RWPE2 (cell line): ENCODE data around the gene SERAC1.

Source experiments
- ATAC-seq: fragments of 200-7000 bp; cut with Tn5 transposase; 3 replicates; pipeline ENCODE4 v1.9.1; 2021; ENCODE audit warnings: low read depth
- DNase-seq: peaks from one replicate; pipeline ENCODE4 v3.0.0-alpha.2; 2020; ENCODE audit warnings: low spot score
- H3K27ac ChIP-seq: fragments of 450-650 bp; 2 replicates; pipeline ENCODE4 v1.5.1; 2017; ENCODE audit warnings: mild to moderate bottlenecking; ENCODE audit not compliant: poor library complexity, severe bottlenecking
- H3K27me3 ChIP-seq: fragments of 250-450 bp; sonication (Bioruptor Pico); 2 replicates; pipeline ENCODE4 v1.5.1; 2021; ENCODE audit warnings: mild to moderate bottlenecking, moderate library complexity; ENCODE audit not compliant: insufficient read depth, poor library complexity, severe bottlenecking
- H3K36me3 ChIP-seq: fragments of 250-450 bp; sonication (Bioruptor Pico); 2 replicates; pipeline ENCODE4 v1.5.1; 2020; ENCODE audit warnings: low read depth, mild to moderate bottlenecking, moderate library complexity
- H3K4me1 ChIP-seq: fragments of 250-450 bp; sonication (Bioruptor Pico); 2 replicates; pipeline ENCODE4 v1.5.1; 2021; ENCODE audit warnings: mild to moderate bottlenecking, moderate library complexity; ENCODE audit not compliant: insufficient read depth, poor library complexity, severe bottlenecking
- H3K4me3 ChIP-seq: fragments of 250-450 bp; sonication (Bioruptor Pico); 2 replicates; pipeline ENCODE4 v1.5.1; 2021; ENCODE audit warnings: mild to moderate bottlenecking, moderate library complexity; ENCODE audit not compliant: severe bottlenecking
- H3K9me3 ChIP-seq: fragments of 250-450 bp; sonication (Bioruptor Pico); 2 replicates; pipeline ENCODE4 v1.5.1; 2021; ENCODE audit warnings: mild to moderate bottlenecking, moderate library complexity; ENCODE audit not compliant: severe bottlenecking
- TF ChIP-seq, protein P1 (sequence below): fragments of 450-650 bp; IDR thresholded peaks from one replicate; pipeline ENCODE4 v1.5.1; 2017; ENCODE audit warnings: mild to moderate bottlenecking, moderate library complexity; ENCODE audit not compliant: poor library complexity, severe bottlenecking

The SERAC1 gene

GRCh38 chr6:158207422-158207788 lies 39.3 kb upstream of the SERAC1 start:
- Histone ChIP-seq H3K27ac (peak overlapping the region; percentile 34), H3K27me3 (no peaks in the 10 kb centered on the region), H3K4me3 (no peak overlapping the region), H3K36me3 (no peaks in the 10 kb centered on the region), H3K4me1 (peaks cover 26% of the 10 kb centered on the region), H3K9me3 (no peaks in the 10 kb centered on the region)
- TF ChIP-seq, protein P1, sequence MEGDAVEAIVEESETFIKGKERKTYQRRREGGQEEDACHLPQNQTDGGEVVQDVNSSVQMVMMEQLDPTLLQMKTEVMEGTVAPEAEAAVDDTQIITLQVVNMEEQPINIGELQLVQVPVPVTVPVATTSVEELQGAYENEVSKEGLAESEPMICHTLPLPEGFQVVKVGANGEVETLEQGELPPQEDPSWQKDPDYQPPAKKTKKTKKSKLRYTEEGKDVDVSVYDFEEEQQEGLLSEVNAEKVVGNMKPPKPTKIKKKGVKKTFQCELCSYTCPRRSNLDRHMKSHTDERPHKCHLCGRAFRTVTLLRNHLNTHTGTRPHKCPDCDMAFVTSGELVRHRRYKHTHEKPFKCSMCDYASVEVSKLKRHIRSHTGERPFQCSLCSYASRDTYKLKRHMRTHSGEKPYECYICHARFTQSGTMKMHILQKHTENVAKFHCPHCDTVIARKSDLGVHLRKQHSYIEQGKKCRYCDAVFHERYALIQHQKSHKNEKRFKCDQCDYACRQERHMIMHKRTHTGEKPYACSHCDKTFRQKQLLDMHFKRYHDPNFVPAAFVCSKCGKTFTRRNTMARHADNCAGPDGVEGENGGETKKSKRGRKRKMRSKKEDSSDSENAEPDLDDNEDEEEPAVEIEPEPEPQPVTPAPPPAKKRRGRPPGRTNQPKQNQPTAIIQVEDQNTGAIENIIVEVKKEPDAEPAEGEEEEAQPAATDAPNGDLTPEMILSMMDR = no peak
- ATAC-seq (peak; percentile 71), DNase-seq (no peak)

DNA sequence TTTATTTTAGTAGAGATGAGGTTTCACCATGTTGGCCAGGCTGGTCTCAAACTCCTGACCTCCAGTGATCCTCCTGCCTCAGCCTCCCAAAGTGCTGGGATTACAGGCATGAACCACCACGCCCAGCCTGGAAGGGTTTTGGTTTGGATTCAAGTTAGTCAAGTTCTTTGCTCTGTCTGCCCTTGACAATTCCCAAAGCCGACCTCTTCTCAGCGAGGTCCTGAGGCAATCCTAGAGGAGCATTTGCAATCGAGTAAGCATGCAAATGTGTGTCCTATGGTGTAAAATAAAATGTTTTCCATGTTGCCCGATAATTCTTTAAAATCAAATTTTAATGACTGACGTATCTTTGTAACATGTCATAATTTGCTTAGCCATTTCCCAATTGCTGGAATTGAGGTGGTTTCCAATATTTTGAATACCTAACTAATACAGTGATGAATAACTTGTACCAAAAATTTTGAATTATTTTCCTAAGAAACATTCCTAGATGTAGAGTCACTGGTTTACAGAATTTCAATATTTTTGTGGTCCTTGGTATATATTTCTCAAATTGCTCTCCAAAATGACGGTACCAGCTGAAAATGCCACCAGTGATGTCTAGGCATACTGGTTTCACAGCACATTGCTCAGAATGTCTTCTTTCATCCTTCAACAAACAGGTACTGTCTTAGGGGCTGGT lies 38.8 kb upstream of the SERAC1 start:
- DNase-seq (no peak), ATAC-seq (no peak)
- H3K9me3 ChIP-seq = no peaks in the 10 kb centered on the region
- H3K27ac ChIP-seq = peak overlapping the region; percentile 34
- H3K36me3 ChIP-seq = no peaks in the 10 kb centered on the region
- TF ChIP-seq, protein P1 = no peak
- H3K27me3 ChIP-seq = no peaks in the 10 kb centered on the region
- peaks cover 26% of the 10 kb centered on the region for H3K4me1 ChIP-seq
- H3K4me3 ChIP-seq = no peak overlapping the region

- no peak overlapping the region for H3K27ac ChIP-seq
- H3K27me3 ChIP-seq = no peaks in the 10 kb centered on the region
- ATAC-seq (no peak), DNase-seq (no peak)
- H3K9me3 ChIP-seq = no peaks in the 10 kb centered on the region
- H3K4me3 ChIP-seq = no peak overlapping the region
- peaks cover 16% of the 10 kb centered on the region for H3K4me1 ChIP-seq
- no peaks in the 10 kb centered on the region for H3K36me3 ChIP-seq
- TF ChIP-seq, protein P1 = no peak
Observed at GRCh38 chr6:158205169-158205944, 37.3 kb upstream of the SERAC1 start.

DNA sequence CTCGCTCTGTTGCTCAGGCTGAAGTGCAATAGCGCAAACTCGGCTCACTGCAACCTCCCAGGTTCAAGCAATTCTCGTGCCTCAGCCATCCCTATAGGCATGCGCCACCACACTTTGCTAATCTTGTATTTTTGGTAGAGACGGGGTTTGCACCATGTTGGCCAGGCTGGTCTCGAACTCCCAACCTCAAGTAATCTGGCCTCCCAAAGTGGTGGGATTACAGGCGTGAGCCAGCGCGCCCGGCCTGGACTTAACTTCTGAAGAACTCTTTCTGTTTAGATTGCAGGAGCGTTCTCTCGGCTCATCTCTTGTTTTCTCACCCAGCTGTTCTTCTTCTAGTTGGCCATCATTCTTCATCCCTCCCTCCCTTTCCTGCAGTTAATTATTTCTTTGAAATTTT lies 30.4 kb upstream of the SERAC1 start:
- ATAC-seq (no peak), DNase-seq (no peak)
- no peaks in the 10 kb centered on the region for H3K9me3 ChIP-seq
- H3K27me3 ChIP-seq = no peaks in the 10 kb centered on the region
- no peaks in the 10 kb centered on the region for H3K36me3 ChIP-seq
- TF ChIP-seq, protein P1 = no peak
- H3K4me3 ChIP-seq = no peak overlapping the region
- H3K27ac ChIP-seq = no peak overlapping the region
- no peaks in the 10 kb centered on the region for H3K4me1 ChIP-seq
